Natural killer cell (primary cell): ENCODE data around the gene NSD2. TPM values are rescaled to one million over a fixed set of nuclear protein-coding genes. Genes with fewer than 3 reads are reported as not detected.
"Not testable (repeated sequence)": the region's sequence is repeated elsewhere in the genome, so short reads cannot be mapped to it uniquely, and the experiment has no call there.

Experiments
- ATAC-seq, 3 donors: fragments of 150-1000 bp in 2 of 3; fragments of 200-7000 bp in 1 of 3; cut with Tn5 transposase; 1 replicate in 1 of 3; 2 replicates in 2 of 3; pipeline ENCODE4 v1.10.0; 2021; ENCODE audit warnings: mild to moderate bottlenecking in 2 of 3, moderate library complexity in 2 of 3
- DNase-seq, 2 donors: peaks; one replicate each; pipeline versions ENCODE4 v3.0.0 to v3.0.0-alpha.2; 2013 to 2021; ENCODE audit warnings: mixed read lengths in 1 of 2
- H3K27ac ChIP-seq: one replicate; pipeline ENCODE4 v1.5.1; 2013; ENCODE audit warnings: mild to moderate bottlenecking, low read length
- H3K27me3 ChIP-seq: one replicate; pipeline ENCODE4 v1.6.1; 2013; ENCODE audit warnings: low read length; ENCODE audit not compliant: control insufficient read depth, insufficient read depth
- H3K36me3 ChIP-seq: one replicate; pipeline ENCODE4 v1.6.1; 2013; ENCODE audit warnings: low read length; ENCODE audit not compliant: control insufficient read depth, insufficient read depth
- H3K4me1 ChIP-seq: one replicate; pipeline ENCODE4 v1.6.1; 2013; ENCODE audit warnings: low read length; ENCODE audit not compliant: control insufficient read depth, insufficient read depth
- H3K4me3 ChIP-seq: one replicate; pipeline ENCODE4 v1.5.1; 2013; ENCODE audit warnings: low read length
- H3K9me3 ChIP-seq: one replicate; pipeline ENCODE4 v1.6.1; 2013; ENCODE audit warnings: low read length; ENCODE audit not compliant: control insufficient read depth, insufficient read depth
- H3K27ac Mint-ChIP-seq, 2 donors: one replicate each; pipeline ENCODE4 v1.8.0; 2022; ENCODE audit warnings: mild to moderate bottlenecking in 2 of 2, mixed read lengths in 2 of 2, moderate library complexity in 1 of 2
- H3K27me3 Mint-ChIP-seq, 2 donors: one replicate each; pipeline ENCODE4 v1.8.0; 2022; ENCODE audit warnings: low read depth in 2 of 2, mixed read lengths in 2 of 2
- H3K36me3 Mint-ChIP-seq: one replicate; pipeline ENCODE4 v1.8.0; 2022; ENCODE audit warnings: mixed read lengths
- H3K4me1 Mint-ChIP-seq, 2 donors: one replicate each; pipeline ENCODE4 v1.8.0; 2022; ENCODE audit warnings: mixed read lengths in 2 of 2
- H3K4me3 Mint-ChIP-seq: one replicate; pipeline ENCODE4 v1.8.0; 2022; ENCODE audit warnings: mild to moderate bottlenecking, moderate library complexity, mixed read lengths
- H3K9me3 Mint-ChIP-seq, 2 donors: one replicate each; pipeline ENCODE4 v1.8.0; 2022; ENCODE audit warnings: mixed read lengths in 2 of 2
- CTCF ChIP-seq: fragments of 200-600 bp; IDR thresholded peaks from one replicate; pipeline ENCODE4 v1.8.0; 2022; ENCODE audit warnings: antibody characterized with exemption
- WGBS: methylation state at CpG from one replicate; pipeline ENCODE4 v1.1.7; 2013; ENCODE audit warnings: missing lambda C conversion rate; ENCODE audit not compliant: insufficient coverage; 5-methylcytosine and 5-hydroxymethylcytosine counted together
- intact Hi-C: fragments of 100-400 bp; cut with micrococcal nuclease; formaldehyde crosslinking; loops from one replicate; pipeline ENCODE4 v1.14.2; 2022
- total RNA-seq, 4 donors: library from RNA; stranded (reverse); fragments of 120-200 nt in 1 of 4; gene quantifications; one replicate each; pipeline versions ENCODE4 v1.2.3 to v1.2.4, GENCODE V29; 2013 to 2022

The NSD2 gene
- total RNA-seq, 3 donors from 2014 or later (not counting 1 experiment from before 2014, with no cell fraction given): 36.4 to 51.0 (median 48.3) TPM

DNA sequence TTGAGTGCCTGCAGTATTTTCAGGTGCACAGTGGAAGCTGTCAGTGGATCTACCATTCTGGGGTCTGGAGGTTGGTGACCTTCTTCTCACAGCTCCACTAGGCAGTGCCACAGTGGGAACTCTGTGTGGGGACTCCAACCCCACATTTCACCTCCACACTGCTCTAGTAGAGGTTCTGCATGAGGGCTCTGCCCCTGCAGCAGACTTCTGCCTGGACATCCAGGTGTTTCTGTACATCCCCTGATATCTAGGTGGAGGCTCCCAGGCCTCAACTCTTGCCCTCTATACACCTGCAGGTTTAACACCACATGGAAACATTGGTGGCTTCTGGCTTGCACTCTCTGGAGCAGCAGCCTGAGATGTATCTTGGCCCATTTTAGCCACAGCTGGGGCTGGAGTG is 154.6 kb downstream of the NSD2 start:
- intact Hi-C loops: no loop called here
- no peak for DNase-seq
- Histone ChIP-seq H3K4me3 (no peak overlapping the region), H3K9me3 (no peaks in the 10 kb centered on the region), H3K4me1 (no peaks in the 10 kb centered on the region), H3K36me3 (no peaks in the 10 kb centered on the region), H3K27me3 (no peaks in the 10 kb centered on the region), H3K27ac (no peak overlapping the region)
- H3K27me3 Mint-ChIP-seq: peaks cover 44 to 67% of the 10 kb centered on the region in 2 donors
- no peaks in the 10 kb centered on the region for H3K36me3 Mint-ChIP-seq
- ATAC-seq: no peak
- no peak overlapping the region for H3K27ac Mint-ChIP-seq
- TF ChIP-seq CTCF: no peak
- H3K4me3 Mint-ChIP-seq: no peak overlapping the region
- no peaks in the 10 kb centered on the region for H3K9me3 Mint-ChIP-seq
- H3K4me1 Mint-ChIP-seq: peaks cover 0 to 6% of the 10 kb centered on the region in 2 donors

- DNase-seq, H3K9me3 ChIP-seq, H3K4me3 Mint-ChIP-seq, intact Hi-C loops, H3K4me1 Mint-ChIP-seq, H3K9me3 Mint-ChIP-seq, H3K27me3 ChIP-seq, H3K4me3 ChIP-seq, H3K4me1 ChIP-seq, H3K36me3 ChIP-seq, H3K36me3 Mint-ChIP-seq, H3K27ac ChIP-seq, H3K27ac Mint-ChIP-seq, ATAC-seq: not testable (repeated sequence)
- peaks cover 40 to 54% of the 10 kb centered on the region in 2 donors for H3K27me3 Mint-ChIP-seq
- 84% methylated on average over 3 of the region's 4 CpGs for WGBS
Observed at GRCh38 chr4:2027120-2027519, 155.9 kb downstream of the NSD2 start.

DNA sequence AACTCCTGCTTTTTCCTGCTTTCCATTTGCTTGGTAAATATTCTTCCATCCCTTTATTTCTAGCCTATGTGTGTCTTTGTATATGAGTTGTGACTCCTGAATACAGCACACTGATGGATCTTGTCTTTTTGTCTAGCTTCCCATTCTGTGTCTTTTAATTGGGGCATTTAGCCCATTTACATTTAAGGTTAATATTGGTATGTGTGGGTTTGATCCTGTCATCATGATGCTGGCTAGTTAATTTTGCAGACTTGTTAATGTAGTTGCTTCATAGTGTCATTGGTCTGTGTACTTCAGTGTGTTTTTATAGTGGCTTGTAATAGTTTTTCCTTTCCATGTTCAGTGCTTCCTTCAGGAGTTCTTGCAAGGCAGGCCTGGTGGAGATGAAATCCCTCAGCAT is 160.0 kb downstream of the NSD2 start:
- H3K27me3 Mint-ChIP-seq: peaks cover 38 to 45% of the 10 kb centered on the region in 2 donors

More for the DNA sequence above, 160.0 kb downstream of the NSD2 start:
- H3K4me1 ChIP-seq, DNase-seq, H3K27ac ChIP-seq, H3K4me3 Mint-ChIP-seq, H3K4me1 Mint-ChIP-seq, H3K4me3 ChIP-seq, H3K27me3 ChIP-seq, H3K36me3 Mint-ChIP-seq, H3K27ac Mint-ChIP-seq, H3K9me3 Mint-ChIP-seq, intact Hi-C loops, H3K36me3 ChIP-seq, ATAC-seq, H3K9me3 ChIP-seq: not testable (repeated sequence)

Other genes with a start within 250 kb of the NSD2 start
- gene FAM53A, start 187.1 kb upstream of the NSD2 start, total RNA-seq: 1 to 10 TPM; 1.9 to 2.9 (median 2.3) TPM
- gene SLBP, start 159.1 kb upstream of the NSD2 start, total RNA-seq: 10 to 100 TPM; 29.5 to 38.8 (median 38.6) TPM
- gene TMEM129, start 150.1 kb upstream of the NSD2 start, total RNA-seq: 10 to 100 TPM; 18.2 to 26.9 (median 20.8) TPM
- gene TACC3, start 149.9 kb upstream of the NSD2 start, total RNA-seq: 10 to 100 TPM; 23.4 to 43.7 (median 32.5) TPM
- gene FGFR3, start 78.1 kb upstream of the NSD2 start, total RNA-seq: not detected
- gene LETM1, start 15.2 kb upstream of the NSD2 start, total RNA-seq: 10 to 100 TPM; 40.4 to 56.5 (median 55.7) TPM
- gene NELFA, start 137.6 kb downstream of the NSD2 start, total RNA-seq: 10 to 100 TPM; 38.7 to 47.6 (median 46.0) TPM
- not detected for gene NAT8L, start 187.9 kb downstream of the NSD2 start, total RNA-seq